Stimulated activated naive CD8-positive, alpha-beta T cell treated with anti-CD3 and anti-CD28 coated beads, Interleukin-15, amount 100 ng/mL, for 72 hours (primary cell): ENCODE measurements around the gene FZD1.

Experiments used
- ATAC-seq: fragments of 150-1000 bp; cut with Tn5 transposase; 2 replicates; pipeline ENCODE4 v1.10.0; 2021; ENCODE audit warnings: mild to moderate bottlenecking, moderate library complexity
- DNase-seq, 2 donors: peaks; one replicate each; pipeline ENCODE4 v3.0.0; 2021 to 2022
- H3K27ac Mint-ChIP-seq, 2 donors: one replicate each; pipeline ENCODE4 v1.8.0; 2022; ENCODE audit warnings: mild to moderate bottlenecking in 2 of 2, mixed read lengths in 2 of 2, moderate library complexity in 2 of 2
- H3K27me3 Mint-ChIP-seq: one replicate; pipeline ENCODE4 v1.8.0; 2022; ENCODE audit warnings: mixed read lengths
- H3K4me1 Mint-ChIP-seq: one replicate; pipeline ENCODE4 v1.8.0; 2022; ENCODE audit warnings: mild to moderate bottlenecking, mixed read lengths
- H3K4me3 Mint-ChIP-seq, 2 donors: one replicate each; pipeline ENCODE4 v1.8.0; 2022; ENCODE audit warnings: mild to moderate bottlenecking in 2 of 2, mixed read lengths in 2 of 2, moderate library complexity in 1 of 2
- H3K9me3 Mint-ChIP-seq, 2 donors: one replicate each; pipeline ENCODE4 v1.8.0; 2022; ENCODE audit warnings: mixed read lengths in 2 of 2

FZD1 gene

DNA sequence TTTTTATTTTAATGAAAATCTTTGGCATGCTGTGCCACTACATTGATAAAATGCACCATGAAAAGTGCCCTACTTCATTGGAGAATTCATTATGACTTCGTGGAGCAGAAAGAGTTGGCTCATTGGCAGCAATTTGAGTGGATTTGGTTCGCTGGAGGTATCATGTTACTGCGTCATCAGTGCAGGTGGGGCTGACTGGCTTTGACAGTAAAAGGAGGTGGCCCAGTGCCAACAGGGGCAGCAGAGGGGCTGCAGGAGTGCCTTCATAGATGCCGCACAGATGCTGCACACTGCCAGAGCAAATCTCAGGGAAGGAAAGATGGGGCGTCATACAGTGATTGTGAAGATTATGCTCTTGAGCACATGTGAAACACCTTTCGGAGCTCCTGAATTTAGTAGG is 22.2 kb downstream of the FZD1 start:
- no peak for ATAC-seq
- Mint-ChIP-seq H3K4me3 (no peak overlapping the region), H3K4me1 (no peaks in the 10 kb centered on the region)

DNA sequence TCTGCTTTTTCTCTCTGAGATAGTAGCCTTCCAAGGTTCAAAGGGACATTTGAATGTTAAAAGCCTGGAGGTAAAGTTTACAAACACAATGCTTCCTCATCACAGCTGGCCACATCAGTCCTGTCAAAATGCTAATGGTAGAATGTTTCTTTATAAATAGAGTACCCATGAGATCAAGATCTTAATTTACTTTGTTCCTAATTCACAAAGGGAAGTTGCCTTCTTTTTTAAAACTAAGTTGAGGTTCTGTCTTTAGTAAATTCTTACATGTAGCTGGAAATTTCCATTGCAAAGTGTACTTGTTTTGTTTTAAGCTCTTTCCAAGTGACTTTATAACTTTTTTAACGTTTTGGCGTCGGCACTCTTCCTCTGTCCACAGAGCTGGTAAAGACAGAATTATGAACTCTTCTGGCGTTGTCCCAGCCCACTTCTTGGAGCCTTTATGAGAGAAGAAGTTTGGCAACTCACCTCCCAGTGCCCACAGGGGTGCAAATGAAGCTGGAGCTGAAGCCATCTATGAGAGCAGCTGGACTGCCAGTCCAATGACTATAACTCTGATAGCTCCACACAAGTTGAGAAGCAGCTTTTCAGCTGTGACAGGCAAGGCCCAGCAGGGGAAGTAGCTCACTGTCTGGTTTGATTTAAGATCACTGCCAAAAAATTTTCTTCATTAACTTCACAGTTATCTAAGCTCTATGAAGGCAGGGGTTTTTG is 23.3 kb downstream of the FZD1 start:
- H3K9me3 Mint-ChIP-seq = no peaks in the 10 kb centered on the region
- peaks cover 15% of the 10 kb centered on the region for H3K27me3 Mint-ChIP-seq
- no peak overlapping the region for H3K4me3 Mint-ChIP-seq
- DNase-seq (no peak), ATAC-seq (no peak)
- H3K27ac Mint-ChIP-seq = no peak overlapping the region
- H3K4me1 Mint-ChIP-seq = no peaks in the 10 kb centered on the region

More for the DNA sequence above, 22.2 kb downstream of the FZD1 start:
- Mint-ChIP-seq H3K27ac (no peak overlapping the region), H3K27me3 (peaks cover 15% of the 10 kb centered on the region), H3K9me3 (no peaks in the 10 kb centered on the region)
- no peak for DNase-seq

DNA sequence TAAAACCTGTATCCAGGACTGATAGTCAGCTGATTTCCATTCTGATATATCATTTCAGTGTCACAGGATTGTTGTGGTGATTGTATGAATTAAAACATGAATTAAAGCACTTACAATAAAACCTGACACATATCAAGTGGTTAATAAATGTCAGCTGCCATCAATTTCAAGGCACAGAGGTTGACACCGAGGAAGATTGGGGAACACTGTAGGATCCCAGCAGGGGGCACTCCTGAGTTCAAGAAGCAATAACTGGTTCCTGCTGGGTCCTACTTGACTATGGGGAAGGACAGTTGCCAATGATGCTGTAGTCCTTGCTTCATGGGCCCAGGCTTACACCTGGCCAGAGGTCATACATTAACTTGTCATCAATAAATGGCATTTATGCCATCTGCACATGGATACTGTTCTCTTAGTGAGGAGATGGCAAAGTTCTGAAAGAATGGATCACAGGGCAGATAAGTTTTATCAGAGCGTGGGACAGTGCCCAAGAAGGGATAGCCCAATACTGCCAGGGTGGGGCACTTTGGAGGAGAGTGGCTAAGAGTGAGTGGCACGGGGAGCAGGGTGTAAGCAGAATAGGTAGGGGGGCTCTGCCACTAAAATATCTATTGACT is 24.1 kb downstream of the FZD1 start:
- H3K9me3 Mint-ChIP-seq = no peaks in the 10 kb centered on the region
- H3K27ac Mint-ChIP-seq = no peak overlapping the region
- H3K4me1 Mint-ChIP-seq = no peaks in the 10 kb centered on the region
- DNase-seq (no peak), ATAC-seq (no peak)
- H3K27me3 Mint-ChIP-seq = peaks cover 11% of the 10 kb centered on the region
- no peak overlapping the region for H3K4me3 Mint-ChIP-seq

DNA sequence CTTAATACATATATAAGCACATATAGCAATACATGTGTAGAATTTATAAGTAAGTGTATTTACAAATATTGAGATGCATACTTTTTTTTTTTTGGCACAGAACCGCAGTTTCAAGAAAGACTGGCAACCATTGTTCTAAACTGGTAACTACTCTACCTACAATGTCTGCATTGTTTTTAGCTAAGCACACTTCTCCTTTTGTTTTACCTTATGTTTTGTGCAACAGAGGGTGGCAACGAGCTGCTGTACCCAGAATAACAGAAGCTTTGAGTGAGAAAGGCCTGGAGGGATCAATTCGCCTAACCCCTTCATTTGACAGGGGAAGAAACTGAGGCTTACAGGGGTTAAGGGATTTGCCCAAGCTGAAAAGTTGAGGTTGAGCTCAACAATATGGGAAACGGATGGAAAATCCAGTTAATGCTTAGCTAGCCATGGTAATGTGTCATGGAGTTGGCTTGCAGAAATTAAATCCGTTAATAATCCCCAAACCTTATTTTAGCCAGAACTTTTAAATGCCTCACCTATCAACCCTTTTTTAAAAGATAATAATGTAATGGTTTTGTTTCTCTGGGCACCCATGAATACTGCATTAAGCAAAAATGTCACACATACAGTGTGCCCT is 25.5 kb downstream of the FZD1 start:
- H3K27ac Mint-ChIP-seq = no peak overlapping the region
- no peak for DNase-seq

DNA sequence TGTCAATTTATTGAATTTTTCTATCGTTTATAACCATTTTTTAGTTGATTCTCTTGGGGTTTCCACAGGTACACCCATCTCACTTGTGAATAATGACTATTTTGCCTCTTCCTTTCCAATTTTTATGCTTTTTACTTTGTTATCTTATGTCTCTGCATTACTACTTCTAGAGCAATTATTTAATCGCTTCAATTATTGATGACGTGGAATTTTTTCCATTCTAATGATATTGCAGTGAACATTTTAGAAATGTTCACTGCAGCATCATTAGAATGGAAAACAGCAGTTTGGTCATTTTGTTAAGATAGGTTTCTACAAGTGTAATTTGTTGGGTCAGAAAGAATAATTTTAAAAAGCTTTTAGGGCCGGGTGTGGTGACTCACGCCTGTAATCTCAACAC is 27.1 kb downstream of the FZD1 start:
- H3K4me3 Mint-ChIP-seq = no peak overlapping the region

More for the DNA sequence above, 25.5 kb downstream of the FZD1 start:
- ATAC-seq = no peak
- peaks cover 19% of the 10 kb centered on the region for H3K27me3 Mint-ChIP-seq
- H3K4me3 Mint-ChIP-seq = no peak overlapping the region
- no peaks in the 10 kb centered on the region for H3K9me3 Mint-ChIP-seq
- H3K4me1 Mint-ChIP-seq = no peaks in the 10 kb centered on the region

DNA sequence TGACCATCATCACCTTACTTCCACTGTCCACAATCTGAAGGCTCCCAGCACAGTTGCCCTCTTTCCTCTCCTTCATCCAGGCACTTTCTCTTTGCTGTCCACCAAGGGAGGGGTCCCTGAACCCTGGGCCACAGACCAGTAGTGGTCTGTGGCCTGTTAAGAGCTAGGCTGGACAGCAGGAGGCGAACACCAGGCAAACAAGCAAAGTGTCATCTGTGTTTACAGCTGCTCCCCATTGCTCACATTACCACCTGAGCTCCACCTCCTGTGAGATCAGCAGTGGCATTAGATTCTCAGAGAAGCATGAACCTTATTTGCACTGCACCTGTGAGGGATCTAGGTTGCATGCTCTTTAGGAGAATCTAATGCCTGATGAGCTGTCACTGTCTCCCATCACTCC is 27.7 kb downstream of the FZD1 start:
- Mint-ChIP-seq H3K9me3 (no peaks in the 10 kb centered on the region), H3K4me1 (no peaks in the 10 kb centered on the region), H3K27me3 (peaks cover 13% of the 10 kb centered on the region), H3K27ac (no peak overlapping the region), H3K4me3 (no peak overlapping the region)
- ATAC-seq = no peak
- DNase-seq = no peak

More for the DNA sequence above, 27.1 kb downstream of the FZD1 start:
- Mint-ChIP-seq H3K27me3 (peaks cover 18% of the 10 kb centered on the region), H3K4me1 (no peaks in the 10 kb centered on the region), H3K27ac (no peak overlapping the region), H3K9me3 (no peaks in the 10 kb centered on the region)
- ATAC-seq (no peak), DNase-seq (no peak)

DNA sequence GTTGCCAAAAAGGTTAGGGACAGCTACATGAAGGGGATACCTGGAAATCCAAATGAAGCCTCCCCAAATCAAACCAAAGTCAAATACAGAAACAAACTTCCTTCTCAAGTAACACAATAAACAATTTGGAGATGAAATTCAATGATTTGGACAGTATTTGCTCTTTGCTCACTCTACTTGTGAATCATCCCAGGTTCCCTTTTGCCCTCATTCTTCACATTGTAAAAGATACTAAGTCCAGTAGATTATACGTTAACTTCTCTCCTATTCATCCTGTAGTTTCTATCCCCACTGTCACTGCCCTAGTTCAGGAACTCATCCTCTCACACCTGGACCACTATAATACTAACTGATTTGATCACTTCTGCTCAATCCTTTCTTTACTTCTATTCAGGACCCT is 28.3 kb downstream of the FZD1 start:
- Mint-ChIP-seq H3K4me3 (no peak overlapping the region), H3K27me3 (peaks cover 13% of the 10 kb centered on the region), H3K9me3 (no peaks in the 10 kb centered on the region), H3K4me1 (no peaks in the 10 kb centered on the region), H3K27ac (no peak overlapping the region)
- ATAC-seq (no peak), DNase-seq (no peak)

DNA sequence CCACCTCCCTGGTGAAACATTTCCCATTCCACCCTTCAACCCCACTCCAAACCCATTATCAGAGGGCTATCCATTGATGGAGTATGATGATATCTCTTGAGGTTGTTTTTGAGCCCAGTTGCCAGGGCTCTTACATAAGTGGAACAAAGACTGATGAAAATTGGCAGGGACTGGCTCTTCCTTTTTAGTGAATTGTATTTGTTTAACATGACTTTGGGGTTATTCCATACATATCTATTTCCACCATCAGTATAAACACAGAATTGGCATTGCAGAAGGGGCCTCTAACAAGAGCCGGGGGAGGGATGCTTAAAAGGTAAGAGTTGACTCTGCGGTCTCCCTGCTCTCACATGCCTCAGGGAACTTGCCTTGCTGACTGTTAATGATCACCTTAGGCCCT is 28.9 kb downstream of the FZD1 start:
- Mint-ChIP-seq H3K27ac (no peak overlapping the region), H3K9me3 (no peaks in the 10 kb centered on the region), H3K27me3 (peaks cover 13% of the 10 kb centered on the region), H3K4me3 (no peak overlapping the region), H3K4me1 (no peaks in the 10 kb centered on the region)
- DNase-seq (no peak), ATAC-seq (no peak)

DNA sequence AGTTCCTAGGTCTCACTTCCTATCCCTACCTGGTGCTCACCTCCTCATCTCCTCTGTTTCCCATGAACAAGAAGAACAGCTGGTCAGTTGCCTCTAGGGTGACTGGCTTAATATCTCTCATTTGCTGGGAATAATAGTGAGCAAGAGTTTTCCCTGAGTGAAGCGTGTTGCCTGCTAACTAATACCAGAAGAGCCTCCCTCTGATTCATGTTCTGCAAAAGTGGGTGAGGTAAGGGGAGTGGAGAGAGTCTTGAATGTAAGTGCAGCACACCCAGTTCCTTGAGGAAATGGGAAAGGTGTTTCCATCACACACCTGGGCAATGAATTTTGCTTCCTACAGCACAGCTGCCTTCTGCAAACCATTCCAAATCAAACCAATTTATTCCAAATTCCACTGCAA is 29.6 kb downstream of the FZD1 start:
- no peaks in the 10 kb centered on the region for H3K4me1 Mint-ChIP-seq
- H3K4me3 Mint-ChIP-seq = no peak overlapping the region
- no peaks in the 10 kb centered on the region for H3K9me3 Mint-ChIP-seq
- H3K27me3 Mint-ChIP-seq = peaks cover 13% of the 10 kb centered on the region
- no peak overlapping the region for H3K27ac Mint-ChIP-seq
- ATAC-seq (no peak), DNase-seq (no peak)

DNA sequence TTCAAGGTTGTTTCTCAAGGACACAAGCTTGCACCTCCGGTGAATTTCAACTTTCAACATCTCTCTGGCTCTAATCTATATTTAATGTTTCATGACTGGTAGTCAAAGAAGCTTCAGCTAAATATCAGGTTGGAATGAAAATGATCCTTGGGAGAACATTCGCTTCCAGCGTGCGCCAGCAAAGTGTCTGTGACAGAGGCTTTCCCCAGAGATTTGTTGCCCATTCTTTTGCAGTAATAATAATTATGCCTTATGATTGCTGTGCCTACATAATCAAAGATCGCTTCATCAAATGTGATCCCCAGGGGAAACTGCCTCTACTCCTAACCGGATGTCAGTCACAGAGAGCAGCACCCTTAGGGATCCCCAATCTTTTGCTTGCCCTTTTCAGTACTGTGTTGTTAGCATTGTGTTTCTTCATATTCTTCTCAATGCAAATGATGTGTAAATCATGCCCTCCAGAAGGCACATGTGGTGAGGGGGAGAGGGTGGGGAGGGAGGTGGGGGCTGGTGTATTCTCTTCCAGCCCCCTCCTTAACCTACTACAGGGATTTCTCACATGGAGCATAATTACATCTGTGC is 30.5 kb downstream of the FZD1 start:
- H3K9me3 Mint-ChIP-seq = no peaks in the 10 kb centered on the region
- no peaks in the 10 kb centered on the region for H3K4me1 Mint-ChIP-seq
- no peak overlapping the region for H3K27ac Mint-ChIP-seq
- DNase-seq (no peak), ATAC-seq (no peak)
- peaks cover 13% of the 10 kb centered on the region for H3K27me3 Mint-ChIP-seq
- no peak overlapping the region for H3K4me3 Mint-ChIP-seq

DNA sequence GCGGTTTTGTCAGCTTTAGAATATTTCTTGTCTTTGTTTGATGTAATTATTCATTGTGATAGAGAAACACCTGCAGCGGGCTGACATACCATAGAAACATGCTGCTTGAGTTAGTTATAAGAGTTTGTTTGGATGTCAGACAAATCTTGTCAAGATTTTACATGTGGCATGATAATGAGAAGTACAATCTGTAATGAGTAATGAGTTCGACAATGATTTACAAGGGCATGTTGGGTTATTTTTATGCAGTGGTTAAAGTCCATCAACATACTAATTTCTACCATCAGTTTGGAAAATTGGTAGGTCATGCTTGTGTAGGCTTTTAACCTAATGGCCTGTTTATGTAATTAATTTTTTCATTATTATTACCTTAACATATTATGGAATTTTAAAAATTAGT is 31.3 kb downstream of the FZD1 start:
- peaks cover 13% of the 10 kb centered on the region for H3K27me3 Mint-ChIP-seq
- no peak overlapping the region for H3K27ac Mint-ChIP-seq
- H3K9me3 Mint-ChIP-seq = no peaks in the 10 kb centered on the region
- ATAC-seq (no peak), DNase-seq (no peak)
- H3K4me3 Mint-ChIP-seq = no peak overlapping the region
- H3K4me1 Mint-ChIP-seq = no peaks in the 10 kb centered on the region

DNA sequence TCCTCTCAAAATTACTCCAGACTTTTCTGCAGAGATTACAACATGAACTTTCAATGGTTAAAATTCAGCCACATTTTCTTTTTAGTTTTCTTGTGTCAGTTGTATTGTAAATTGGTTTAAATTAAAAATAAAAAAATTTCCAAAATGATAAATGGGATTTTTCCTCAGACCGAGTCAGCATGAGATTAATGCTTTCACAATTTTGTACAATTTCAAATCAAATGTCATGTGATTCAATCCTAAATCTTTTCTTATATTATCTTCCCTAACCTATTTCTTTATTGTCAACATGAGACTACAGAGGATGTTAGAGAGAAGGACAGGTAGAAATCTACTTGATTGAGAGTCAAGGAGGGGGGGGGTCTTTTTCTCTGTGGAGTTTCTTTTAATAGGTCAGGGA is 33.7 kb downstream of the FZD1 start:
- Mint-ChIP-seq H3K9me3 (no peaks in the 10 kb centered on the region), H3K27ac (no peak overlapping the region), H3K27me3 (peaks cover 12% of the 10 kb centered on the region), H3K4me1 (no peaks in the 10 kb centered on the region), H3K4me3 (no peak overlapping the region)
- DNase-seq (no peak), ATAC-seq (no peak)

DNA sequence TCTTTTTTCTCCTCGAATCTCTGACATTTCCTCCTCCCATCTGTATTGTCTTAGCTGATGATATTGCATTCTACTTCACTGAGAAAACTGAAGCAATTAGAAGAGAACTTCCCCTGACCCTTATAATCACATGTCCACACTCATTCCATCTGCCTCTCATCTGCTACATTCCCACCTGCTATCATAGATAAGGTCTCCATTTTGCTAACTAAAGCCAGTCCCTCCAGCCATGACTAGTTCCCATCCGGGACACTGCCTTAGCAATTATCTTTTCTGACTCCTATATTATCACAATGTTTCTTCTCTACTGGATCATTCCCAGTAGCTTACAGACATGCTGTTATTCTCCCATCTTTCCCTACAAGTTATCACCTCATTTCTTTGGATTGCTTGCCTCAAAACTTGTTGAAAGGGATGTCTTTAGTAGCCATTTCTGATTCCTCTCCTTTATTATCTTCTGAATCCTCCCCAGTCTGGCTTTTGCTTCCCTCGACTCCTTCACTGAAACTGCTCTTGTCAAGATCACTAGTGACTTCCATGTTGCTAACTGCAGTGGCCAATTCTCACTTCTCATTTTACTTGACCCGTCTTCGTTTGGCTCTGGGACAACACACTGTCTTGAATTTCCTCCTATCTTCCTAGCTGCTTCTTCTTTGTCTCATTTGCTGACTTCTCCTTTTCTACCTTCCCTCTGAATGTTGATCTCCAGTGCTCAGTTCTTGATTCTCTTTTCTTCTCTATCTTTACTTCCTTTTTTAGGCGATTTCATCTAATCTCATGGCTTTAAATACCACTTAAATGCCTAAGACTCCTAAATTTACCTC is 35.9 kb downstream of the FZD1 start:
- H3K9me3 Mint-ChIP-seq = no peaks in the 10 kb centered on the region
- ATAC-seq (no peak), DNase-seq (no peak)
- H3K27ac Mint-ChIP-seq = no peak overlapping the region
- no peaks in the 10 kb centered on the region for H3K27me3 Mint-ChIP-seq
- H3K4me3 Mint-ChIP-seq = no peak overlapping the region
- H3K4me1 Mint-ChIP-seq = no peaks in the 10 kb centered on the region

DNA sequence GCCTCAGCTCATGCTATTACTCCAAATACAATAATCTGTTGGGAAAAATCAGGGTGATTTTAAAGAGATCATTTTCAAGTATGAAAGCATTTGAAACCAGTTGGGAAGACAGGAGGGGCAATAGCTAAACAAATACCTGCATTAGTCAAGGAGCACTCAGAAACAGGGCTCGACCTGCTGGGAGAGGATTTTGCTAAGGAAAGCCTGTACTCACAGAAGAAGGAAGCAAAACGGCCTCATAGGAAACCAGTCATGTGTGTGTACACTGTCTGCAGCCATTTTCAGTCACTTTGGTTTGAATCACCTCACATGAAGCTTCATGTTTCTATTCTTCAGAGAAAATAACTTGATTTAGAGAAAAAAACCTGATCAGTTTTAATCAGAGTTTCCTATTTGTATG is 38.6 kb downstream of the FZD1 start:
- Mint-ChIP-seq H3K4me3 (no peak overlapping the region), H3K27me3 (no peaks in the 10 kb centered on the region), H3K27ac (no peak overlapping the region), H3K4me1 (no peaks in the 10 kb centered on the region), H3K9me3 (no peaks in the 10 kb centered on the region)
- DNase-seq (no peak), ATAC-seq (no peak)

DNA sequence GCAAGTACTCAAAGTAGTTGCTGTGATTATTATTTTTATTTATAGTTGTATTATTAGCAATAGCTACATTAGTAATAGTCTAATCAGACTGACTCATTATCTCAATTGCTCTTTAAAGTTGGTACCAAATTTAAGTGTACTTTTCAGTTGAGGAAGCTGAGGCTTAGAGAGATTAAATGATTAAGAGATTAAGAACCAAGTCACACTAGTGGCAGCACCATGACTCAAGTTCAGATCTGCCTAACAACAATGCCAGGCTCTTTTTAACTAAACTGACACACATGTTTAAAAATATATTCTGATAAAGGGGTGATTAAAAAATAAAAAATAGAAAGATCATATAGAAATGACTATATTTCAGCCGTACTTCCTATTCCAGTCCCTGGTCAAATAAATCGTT is 42.0 kb downstream of the FZD1 start:
- Mint-ChIP-seq H3K27ac (no peak overlapping the region), H3K4me1 (no peaks in the 10 kb centered on the region), H3K4me3 (no peak overlapping the region), H3K27me3 (no peaks in the 10 kb centered on the region), H3K9me3 (no peaks in the 10 kb centered on the region)
- DNase-seq (no peak), ATAC-seq (no peak)
